ENCODE results near the gene MUC7.

- TF ChIP-seq CTCF (IDR thresholded peaks at IDR 0.05), result no peak
- TF ChIP-seq POLR2A (IDR thresholded peaks at IDR 0.05), result no peak
- TF ChIP-seq EP300 (IDR thresholded peaks at IDR 0.05), result no peak
Measured at GRCh38 chr4:70518269-70518668, 46.3 kb downstream of the MUC7 start, which contains the start of gene AMTN.
